NCI-H69 (cell line): ENCODE data around the gene TIMM10.
A peak's percentile ranks its signal among the peaks of the same experiment; 100 is the strongest.

Experiments
- DNase-seq: peaks from one replicate; lab custom pipeline; 2025; lab: John Stamatoyannopoulos, UW

The TIMM10 gene

DNA sequence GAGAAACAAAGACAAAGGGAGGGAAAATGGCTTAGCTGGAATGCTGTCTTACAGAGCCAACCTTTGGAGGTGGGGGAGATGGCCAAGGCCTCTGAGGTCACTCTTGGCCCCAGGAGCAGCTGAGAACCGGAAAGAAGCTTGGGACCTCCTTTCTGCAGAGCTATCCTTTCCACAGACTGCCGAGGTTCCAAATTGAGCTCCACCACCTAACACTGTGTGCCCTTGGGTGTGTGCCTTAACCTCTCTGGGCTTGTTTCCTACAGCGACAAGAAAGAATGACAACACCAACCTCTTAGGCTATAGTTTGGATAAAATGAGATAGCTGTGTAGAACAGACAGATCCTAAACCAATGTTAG is 47.0 kb downstream of the TIMM10 start:
- DNase-seq = no peak

DNA sequence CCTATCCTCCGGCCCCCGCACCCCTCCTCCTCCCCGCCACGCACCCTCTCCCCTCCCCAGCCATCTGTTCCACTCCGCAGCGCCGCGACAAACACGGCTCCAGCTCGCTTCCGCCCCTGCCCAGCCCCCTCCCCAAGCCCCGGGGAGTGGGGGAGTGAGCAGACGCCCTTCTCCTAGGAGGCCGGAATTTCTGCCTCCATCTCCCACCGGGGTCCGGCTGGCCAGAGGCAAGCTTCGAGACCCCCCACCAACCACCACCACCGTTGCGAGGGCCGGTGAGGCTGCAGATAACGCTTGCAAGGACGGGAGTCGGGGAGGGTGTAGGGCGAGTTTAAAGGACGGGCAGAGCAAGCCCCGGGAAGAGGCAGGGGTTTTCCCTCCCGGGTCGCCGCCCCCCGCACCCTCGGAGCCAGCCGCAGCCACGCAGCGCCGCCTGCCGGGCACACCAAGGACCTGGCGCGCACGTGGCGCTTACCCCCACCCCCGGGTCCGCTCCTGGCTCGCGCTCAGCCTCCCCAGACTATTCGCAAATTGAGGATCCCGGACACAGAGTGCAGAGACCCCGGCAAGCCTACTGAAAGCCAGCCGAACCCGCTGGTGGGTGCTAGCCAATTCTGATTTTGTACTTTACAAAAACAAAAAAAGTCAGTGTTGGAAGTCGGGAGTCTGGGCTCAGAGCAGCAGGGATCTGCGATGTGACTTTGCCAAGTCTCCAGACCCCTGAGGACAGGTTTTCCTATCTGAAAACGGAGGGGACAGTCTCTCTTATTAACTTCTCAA is 47.6 kb downstream of the TIMM10 start:
- peak; percentile 90 for DNase-seq

GRCh38 chr11:57481915-57482781 is 48.4 kb downstream of the TIMM10 start:
- DNase-seq = peak; percentile 46

DNA sequence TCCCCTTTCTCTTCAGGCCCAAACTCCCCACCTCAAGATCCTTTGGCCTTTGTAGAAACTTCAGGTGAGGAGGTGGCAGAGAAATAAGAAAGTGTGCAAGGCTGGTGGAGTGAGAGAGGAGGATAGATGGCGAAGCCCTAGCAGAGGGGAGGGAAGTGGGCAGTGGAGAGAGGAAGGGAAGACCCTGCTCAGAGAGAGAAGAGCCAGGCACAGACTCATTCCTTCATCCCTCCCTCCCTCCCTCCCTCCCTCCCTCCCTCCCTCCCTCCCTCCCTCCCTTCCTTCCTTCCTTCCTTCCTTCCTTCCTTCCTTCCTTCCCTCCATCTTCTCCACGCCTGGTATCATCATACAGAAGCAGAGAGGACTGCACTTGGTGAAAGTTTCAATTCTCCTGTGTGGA is 49.2 kb downstream of the TIMM10 start:
- no peak for DNase-seq

DNA sequence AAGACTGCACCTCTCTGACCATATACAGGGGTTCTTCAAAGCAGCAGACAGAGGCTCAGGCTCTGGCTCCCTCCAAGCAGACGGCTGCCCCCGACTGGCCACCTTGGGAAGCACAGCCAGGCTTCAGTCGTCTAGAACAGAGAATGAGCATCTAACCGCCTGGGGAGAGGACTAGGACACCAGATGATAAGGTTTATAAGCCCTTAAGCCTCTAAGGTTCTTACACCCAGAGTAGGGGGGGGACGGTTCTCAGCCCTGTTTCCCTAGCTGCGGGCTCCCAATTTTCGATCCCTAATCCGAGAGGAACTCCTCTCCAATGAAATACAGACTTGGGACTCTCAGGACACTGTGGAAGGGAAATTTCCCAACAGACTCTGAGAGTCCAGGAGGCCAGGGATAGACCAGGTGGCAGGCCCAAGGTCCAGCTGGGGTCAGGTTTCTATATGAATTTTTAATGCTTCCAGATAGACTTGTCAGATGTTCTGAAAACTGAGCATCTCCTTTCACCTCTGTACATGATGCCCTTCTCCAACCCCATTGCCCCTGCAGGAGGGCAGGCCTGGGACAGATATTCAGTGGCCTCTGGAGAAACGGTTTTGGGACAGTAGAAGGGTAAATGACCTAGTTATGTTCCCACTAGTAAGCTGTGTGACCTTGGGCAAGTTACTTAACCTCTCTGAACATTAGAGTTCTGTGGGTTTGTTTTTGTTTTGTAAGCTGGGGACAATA is 50.0 kb downstream of the TIMM10 start:
- peak; percentile 77 for DNase-seq

GRCh38 chr11:57479911-57480310 is 50.6 kb downstream of the TIMM10 start:
- DNase-seq = peak; percentile 39

DNA sequence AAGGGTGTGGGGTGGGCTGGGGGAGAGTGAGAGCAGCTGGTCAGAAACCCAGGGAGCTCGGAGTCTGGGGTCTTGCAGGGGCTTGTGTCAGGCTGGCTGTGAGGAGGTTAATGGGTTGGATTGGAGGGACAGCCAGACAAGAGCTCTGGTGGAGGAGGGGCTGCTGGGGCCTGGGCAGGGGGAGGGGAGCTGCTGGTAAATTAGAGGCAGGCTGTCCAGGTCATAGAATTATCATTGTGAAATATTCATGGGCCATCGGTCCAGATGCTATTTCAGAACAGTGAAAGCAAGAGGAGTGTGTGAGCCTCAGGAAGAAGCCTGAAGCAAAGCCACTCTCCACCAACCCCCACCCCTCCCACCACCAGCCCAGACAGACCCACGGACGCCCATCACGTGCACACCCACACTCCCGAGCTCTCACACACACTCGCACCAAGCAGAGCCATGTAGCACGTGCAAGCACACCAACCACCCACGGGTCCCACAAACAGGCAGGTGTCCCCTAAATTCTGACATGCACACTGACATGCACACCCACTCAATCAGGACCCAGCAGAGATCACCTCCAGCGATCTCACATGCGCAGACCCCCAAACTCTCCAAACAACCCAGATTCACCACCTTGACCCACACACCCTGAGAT is 51.4 kb downstream of the TIMM10 start:
- DNase-seq = peak; percentile 25
